Limb (tissue), 2 donors: ENCODE measurements around the gene CAMK1D.

Source experiments
- DNase-seq, 2 donors: peaks; one replicate each; pipeline ENCODE4 v3.0.0-alpha.2; 2016; ENCODE audit errors: extremely low spot score in 2 of 2

CAMK1D gene

GRCh38 chr10:12617191-12618175, 268.1 kb downstream of the CAMK1D start:
- DNase-seq, result no peak

- DNase-seq, result no peak
These were observed 272.7 kb downstream of the CAMK1D start for GRCh38 chr10:12622016-12622415.

GRCh38 chr10:12622691-12623090, 273.3 kb downstream of the CAMK1D start:
- no peak for DNase-seq

- DNase-seq, result no peak
These were observed 276.2 kb downstream of the CAMK1D start for GRCh38 chr10:12625393-12626023.

- DNase-seq, result no peak
These were observed 278.8 kb downstream of the CAMK1D start for GRCh38 chr10:12628153-12628552.

GRCh38 chr10:12628964-12629766, 279.8 kb downstream of the CAMK1D start:
- DNase-seq, result no peak

- no peak for DNase-seq
These were observed 280.4 kb downstream of the CAMK1D start for GRCh38 chr10:12629767-12630165.

- DNase-seq, result no peak
These were observed 281.9 kb downstream of the CAMK1D start for GRCh38 chr10:12631216-12631615.

- DNase-seq, result no peak
These were observed 282.6 kb downstream of the CAMK1D start for GRCh38 chr10:12631787-12632562.

- DNase-seq, result peak in 1 of 2 donors; percentile 21
These were observed 284.7 kb downstream of the CAMK1D start for GRCh38 chr10:12633776-12634620.

GRCh38 chr10:12634621-12634931, 285.2 kb downstream of the CAMK1D start:
- no peak for DNase-seq

- DNase-seq, result no peak
These were observed 285.8 kb downstream of the CAMK1D start for GRCh38 chr10:12635127-12635541.

GRCh38 chr10:12636571-12636970, 287.2 kb downstream of the CAMK1D start:
- DNase-seq, result no peak

- DNase-seq, result no peak
These were observed 288.3 kb downstream of the CAMK1D start for GRCh38 chr10:12637649-12638048.

GRCh38 chr10:12638103-12638502, 288.8 kb downstream of the CAMK1D start:
- peak in 1 of 2 donors; percentile 31 for DNase-seq

GRCh38 chr10:12638781-12639180, 289.4 kb downstream of the CAMK1D start:
- no peak for DNase-seq

- no peak for DNase-seq
These were observed 290.9 kb downstream of the CAMK1D start for GRCh38 chr10:12639996-12640944.

GRCh38 chr10:12642036-12642435, 292.7 kb downstream of the CAMK1D start:
- DNase-seq, result no peak

GRCh38 chr10:12643279-12643678, 293.9 kb downstream of the CAMK1D start:
- no peak for DNase-seq
